ENCODE measurements around the gene QRSL1. TPM values are rescaled to one million over a fixed set of nuclear protein-coding genes. Genes with fewer than 3 reads are reported as not detected.

The QRSL1 gene
- total and polyA plus RNA-seq, 2 of the 4 experiments (the other 2 are of a cell fraction) = 6.1 to 10.9 TPM

GRCh38 chr6:106685833-106686232 is 56.5 kb downstream of the QRSL1 start:
- no peak overlapping the region for H4K91ac ChIP-seq (ENCODE audit: insufficient read depth, low read depth, low read length)
- no peak overlapping the region for H2AK5ac ChIP-seq (ENCODE audit: low read depth, low read length)
- no peak overlapping the region for H3K56ac ChIP-seq (ENCODE audit: extremely low read depth, insufficient read depth, low read length)
- no peak overlapping the region for H2BK5ac ChIP-seq (ENCODE audit: low read depth, low read length, poor library complexity, severe bottlenecking)
- H3K9me1 ChIP-seq (ENCODE audit: insufficient read depth, low read length) = no peaks in the 10 kb centered on the region
- DNase-seq (peak; percentile 24), ATAC-seq (ENCODE audit: low read depth) (peak; percentile 35; the same call in 1 of the 2 replicates)
- H3K27ac ChIP-seq (ENCODE audit: insufficient read depth, low read length) = no peak overlapping the region
- H3K23ac ChIP-seq (ENCODE audit: low read depth, low read length) = no peak overlapping the region
- no peaks in the 10 kb centered on the region for H3K9me3 ChIP-seq (ENCODE audit: control insufficient read depth, insufficient read depth, low read length)
- H3K18ac ChIP-seq (ENCODE audit: low read depth, low read length) = no peak overlapping the region
- H3K4me1 ChIP-seq (ENCODE audit: control insufficient read depth, insufficient read depth, low read length) = no peaks in the 10 kb centered on the region
- H3K4me3 ChIP-seq (ENCODE audit: insufficient read depth, low read depth, low read length) = no peak overlapping the region
- dilution Hi-C loops (cut with HindIII; ENCODE audit: low sequenced_read_pairs, unreplicated experiment) (no loop called here), in situ Hi-C loops (cut with MboI; ENCODE audit: low sequenced_read_pairs) (no loop called here), intact Hi-C loops (cut with micrococcal nuclease) (no loop called here)
- POLR2A ChIA-PET (ENCODE audit: unreplicated experiment) = no interaction called here
- no TSS peak for BruUV-seq (replicated peaks)
- no peak overlapping the region for H4K5ac ChIP-seq (ENCODE audit: low read depth, low read length)
- no peak overlapping the region for H2AFZ ChIP-seq (replicated peaks; ENCODE audit: low read length, poor library complexity)
- H2BK20ac ChIP-seq (ENCODE audit: low read depth, low read length) = no peak overlapping the region
- no peak for TF ChIP-seq ELK1 (IDR thresholded peaks at IDR 0.05; ENCODE audit: borderline replicate concordance, low read depth, low read length)
- no peak for TF ChIP-seq MAZ (IDR thresholded peaks at IDR 0.05; ENCODE audit: borderline replicate concordance, low read depth, low read length)
- no peak for TF ChIP-seq USF2 (IDR thresholded peaks at IDR 0.05; ENCODE audit: low read depth, low read length)
- TF ChIP-seq CEBPB (IDR thresholded peaks at IDR 0.05; ENCODE audit: low read depth, low read length) = 0 out of 2 replicates have a peak, but pooled peaks have one; percentile 16
- TF ChIP-seq RAD21 (IDR thresholded peaks at IDR 0.05; ENCODE audit: low read length) = no peak
- TF ChIP-seq RCOR1 (IDR thresholded peaks at IDR 0.05; ENCODE audit: insufficient replicate concordance, low read length) = no peak
- TF ChIP-seq MXI1 (IDR thresholded peaks at IDR 0.05; ENCODE audit: borderline replicate concordance, low read depth, low read length) = no peak
- no peaks in the 10 kb centered on the region for H3K36me3 ChIP-seq (ENCODE audit: control insufficient read depth, insufficient read depth, low read length)
- H2BK120ac ChIP-seq (ENCODE audit: low read depth, low read length) = no peak overlapping the region
- H4K20me1 ChIP-seq (ENCODE audit: insufficient read depth, low read length) = no peaks in the 10 kb centered on the region
- CTCF ChIA-PET = no interaction called here
- no peak overlapping the region for H3K9ac ChIP-seq (ENCODE audit: low read depth, low read length)
- no peak overlapping the region for H2AK9ac ChIP-seq (replicated peaks; ENCODE audit: low read depth, low read length, poor library complexity)
- no peak overlapping the region for H3K4ac ChIP-seq (ENCODE audit: low read depth, low read length)
- no peaks in the 10 kb centered on the region for H3K79me1 ChIP-seq (ENCODE audit: low read depth in 1 of 2, low read length in 2 of 2)
- H3K4me2 ChIP-seq (ENCODE audit: low read depth, low read length) = no peak overlapping the region
- H2BK15ac ChIP-seq (ENCODE audit: low read depth, low read length) = no peak overlapping the region
- H4K8ac ChIP-seq (ENCODE audit: low read depth in 2 of 2, low read length in 2 of 2) = no peak overlapping the region
- H3K14ac ChIP-seq (replicated peaks; ENCODE audit: low read depth, low read length) = no peak overlapping the region
- no CpG with 5 or more reads among the region's 2 CpGs for WGBS, 2 experiments (ENCODE audit: extremely low coverage in 2 of 2, insufficient read length in 1 of 2)
- H3K27me3 ChIP-seq (ENCODE audit: control insufficient read depth, insufficient read depth, low read length) = no peaks in the 10 kb centered on the region

Data from IMR-90 (cell line).